DMS153 treated with DMSO at 0.1 percent for 48 hours (cell line): ENCODE data around the gene FHIT.

Experiments
- DNase-seq: peaks from one replicate; lab custom pipeline; 2025; ENCODE audit not compliant: unreplicated experiment; lab: John Stamatoyannopoulos, UW

FHIT gene

GRCh38 chr3:61251174-61251972 lies at the start of gene FHIT:
Gene FHIT (minus strand): TSS chr3:61251452.
- DNase-seq, result peak; percentile 50

GRCh38 chr3:61300786-61301185 lies 49.5 kb upstream of the FHIT start:
- no peak for DNase-seq

GRCh38 chr3:61300006-61300380 lies 48.7 kb upstream of the FHIT start:
- DNase-seq, result no peak

- no peak for DNase-seq
These were observed 48.2 kb upstream of the FHIT start for GRCh38 chr3:61299343-61300005.

GRCh38 chr3:61297821-61298220 lies 46.6 kb upstream of the FHIT start:
- DNase-seq, result no peak

GRCh38 chr3:61288446-61288845 lies 37.2 kb upstream of the FHIT start:
- DNase-seq, result no peak

GRCh38 chr3:61283876-61284275 lies 32.6 kb upstream of the FHIT start:
- no peak for DNase-seq

- DNase-seq, result no peak
These were observed 27.5 kb upstream of the FHIT start for GRCh38 chr3:61278713-61279112.

GRCh38 chr3:61277411-61277810 lies 26.2 kb upstream of the FHIT start:
- no peak for DNase-seq

GRCh38 chr3:61269435-61269834 lies 18.2 kb upstream of the FHIT start:
- no peak for DNase-seq

GRCh38 chr3:61268644-61269043 lies 17.4 kb upstream of the FHIT start:
- DNase-seq, result no peak

- DNase-seq, result no peak
These were observed 13.0 kb upstream of the FHIT start for GRCh38 chr3:61264281-61264680.

GRCh38 chr3:61257148-61257547 lies 5.9 kb upstream of the FHIT start:
- no peak for DNase-seq

GRCh38 chr3:61253756-61254155 lies 2.5 kb upstream of the FHIT start:
- no peak for DNase-seq

GRCh38 chr3:61252836-61253235 lies 1.6 kb upstream of the FHIT start:
- DNase-seq, result no peak

- peak; percentile 6 for DNase-seq
These were observed 473 bp downstream of the FHIT start for GRCh38 chr3:61250784-61251173.

- DNase-seq, result no peak
These were observed 2.8 kb downstream of the FHIT start for GRCh38 chr3:61248496-61248895.

GRCh38 chr3:61247191-61247590 lies 4.1 kb downstream of the FHIT start:
- DNase-seq, result no peak

- DNase-seq, result peak; percentile 6
These were observed 11.4 kb downstream of the FHIT start for GRCh38 chr3:61239871-61240270.

- no peak for DNase-seq
These were observed 13.4 kb downstream of the FHIT start for GRCh38 chr3:61237858-61238257.

GRCh38 chr3:61236556-61236955 lies 14.7 kb downstream of the FHIT start:
- no peak for DNase-seq

- DNase-seq, result no peak
These were observed 17.5 kb downstream of the FHIT start for GRCh38 chr3:61233746-61234145.

GRCh38 chr3:61231693-61232092 lies 19.6 kb downstream of the FHIT start:
- DNase-seq, result no peak
